NCI-H526 treated with DMSO at 0.1 percent for 48 hours (cell line): ENCODE measurements around the gene LIN7C.
A peak's percentile ranks its signal among the peaks of the same experiment; 100 is the strongest.

Experiments used
- DNase-seq: peaks from one replicate; lab custom pipeline; 2025; lab: John Stamatoyannopoulos, UW

The LIN7C gene

DNA sequence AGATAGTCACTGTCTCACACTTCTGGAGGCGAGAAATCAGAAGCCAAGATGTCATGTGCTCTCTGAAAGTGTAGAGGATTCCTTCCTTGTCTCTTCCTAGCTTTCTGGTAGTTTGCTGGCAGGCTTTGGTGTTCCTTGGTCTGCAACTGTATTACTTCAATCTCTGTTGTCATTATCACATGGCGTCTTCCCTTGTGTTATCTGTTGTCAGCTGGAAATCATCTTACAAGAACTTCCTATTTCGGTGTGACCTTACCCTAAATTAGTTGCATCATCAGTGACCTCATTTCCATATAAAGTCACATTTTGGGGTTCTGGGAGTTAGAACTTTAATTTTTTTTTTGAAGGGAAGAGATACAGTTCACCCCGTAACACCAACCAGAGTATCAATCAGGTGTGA, 3.3 kb upstream of the LIN7C start:
- DNase-seq, result no peak

- no peak for DNase-seq
Measured at GRCh38 chr11:27507557-27508322, 1.2 kb upstream of the LIN7C start.

DNA sequence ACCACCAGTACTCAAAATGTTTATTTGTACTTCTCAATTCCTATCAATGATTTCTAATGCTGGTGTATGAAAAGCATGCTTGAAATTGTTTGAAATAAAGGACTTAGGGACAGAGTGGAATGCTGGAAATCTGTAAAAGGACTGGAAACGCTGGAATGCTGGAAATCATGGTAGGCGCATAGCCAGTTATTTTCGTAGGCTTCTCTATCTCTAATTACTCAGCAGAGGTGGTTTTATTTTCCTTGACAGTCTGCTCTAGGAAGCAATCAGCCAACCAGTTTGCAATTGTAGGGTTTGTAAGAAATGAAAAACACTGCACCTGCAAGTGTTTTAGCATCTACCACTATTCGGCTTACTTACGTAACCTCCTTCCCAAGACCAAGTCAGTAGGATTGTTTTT, 788 bp downstream of the LIN7C start:
- no peak for DNase-seq

- DNase-seq, result no peak
Measured at GRCh38 chr11:27504205-27504604, 2.4 kb downstream of the LIN7C start.

DNA sequence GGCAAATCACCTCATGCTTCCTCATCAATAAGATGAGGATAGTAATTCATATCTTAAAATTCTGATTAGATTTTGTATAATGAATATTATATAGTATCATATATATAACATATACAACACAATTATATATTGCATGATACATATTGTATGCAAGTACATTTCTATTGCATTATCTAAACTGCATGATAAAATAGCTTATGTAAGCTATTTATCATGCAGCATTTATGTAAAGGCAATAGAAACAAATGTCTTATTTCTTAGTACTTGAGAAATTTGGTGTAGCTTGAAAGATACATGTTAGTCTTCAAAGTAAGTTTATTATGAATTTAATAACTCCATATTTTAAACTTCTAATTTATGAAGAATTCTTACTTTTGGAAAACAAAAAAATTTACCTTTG, 5.5 kb downstream of the LIN7C start:
- no peak for DNase-seq

- DNase-seq, result no peak
Measured at GRCh38 chr11:27497911-27498310, 8.7 kb downstream of the LIN7C start.

DNA sequence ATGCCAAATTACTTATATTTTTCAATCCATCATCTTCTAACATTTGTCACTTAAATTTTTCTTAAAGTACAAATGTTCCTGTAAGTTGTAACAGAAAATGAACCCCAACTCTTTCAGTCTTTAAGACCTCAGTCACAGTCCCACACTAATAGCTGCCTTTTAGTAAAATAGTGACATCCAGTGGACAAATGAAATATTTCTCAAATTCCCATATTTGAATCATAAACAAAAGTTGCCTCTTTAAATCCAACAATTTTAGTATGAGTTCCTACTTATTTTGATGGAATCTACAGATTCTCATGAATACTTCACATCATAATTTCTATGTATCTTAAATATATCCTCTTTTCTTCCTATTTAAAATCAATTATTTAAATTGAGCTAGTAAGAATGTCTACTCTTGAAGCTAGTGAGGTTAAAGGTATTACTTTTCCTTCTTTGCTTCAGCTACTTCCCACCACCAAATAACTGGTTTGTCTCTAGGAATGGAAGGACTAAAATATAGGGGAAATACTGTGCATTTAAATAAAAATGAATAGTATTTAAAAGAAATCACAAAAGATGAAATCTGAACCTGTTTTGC, 9.2 kb downstream of the LIN7C start:
- peak; percentile 29 for DNase-seq

- no peak for DNase-seq
Measured at GRCh38 chr11:27496461-27496860, 10.1 kb downstream of the LIN7C start.

GRCh38 chr11:27495710-27496300, 10.8 kb downstream of the LIN7C start:
- DNase-seq, result no peak

GRCh38 chr11:27489092-27489491, 17.5 kb downstream of the LIN7C start:
- no peak for DNase-seq

GRCh38 chr11:27487706-27488105, 18.9 kb downstream of the LIN7C start:
- no peak for DNase-seq

DNA sequence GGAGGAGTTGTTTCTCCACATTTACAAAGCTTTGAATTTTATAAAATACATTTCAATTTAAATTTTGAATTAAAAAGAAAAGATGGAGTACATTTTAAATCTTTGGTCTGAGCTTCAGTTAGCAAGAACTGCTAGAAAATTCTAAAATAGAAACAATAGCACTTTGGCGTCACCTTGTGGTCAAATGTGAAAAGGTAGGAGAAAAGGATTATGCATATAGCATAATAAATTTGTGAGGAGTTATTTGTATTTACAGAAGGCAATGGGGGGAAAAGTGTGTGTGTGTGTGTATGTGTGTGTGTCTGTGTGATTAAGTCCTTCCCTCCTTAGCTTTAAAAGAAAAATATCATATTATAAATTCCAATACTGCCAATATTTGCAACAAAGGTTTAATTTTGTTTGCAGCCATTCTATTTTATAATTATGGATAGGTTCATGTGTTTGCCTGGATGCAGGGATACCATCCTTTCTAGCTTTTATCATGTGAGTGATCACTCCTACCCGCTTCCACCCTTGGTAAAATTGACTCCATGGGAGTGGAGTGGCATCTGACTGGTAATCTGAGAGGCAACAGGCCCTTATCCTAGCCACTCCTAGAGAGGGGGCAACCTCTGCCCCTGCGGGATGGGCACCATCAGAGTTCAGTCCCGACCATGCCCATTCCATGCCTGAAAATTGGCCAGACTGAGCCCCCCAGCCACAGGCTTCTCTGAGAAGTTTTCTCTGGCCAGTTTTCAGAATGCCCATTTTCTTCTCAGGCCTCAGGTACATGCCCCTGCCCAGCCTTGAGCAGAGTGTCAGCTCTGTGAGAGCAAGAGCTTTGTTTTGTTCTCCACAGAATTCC, 20.4 kb downstream of the LIN7C start:
- DNase-seq, result peak; percentile 67

- DNase-seq, result no peak
Measured at GRCh38 chr11:27482793-27483192, 23.8 kb downstream of the LIN7C start.

GRCh38 chr11:27481992-27482391, 24.6 kb downstream of the LIN7C start:
- no peak for DNase-seq

DNA sequence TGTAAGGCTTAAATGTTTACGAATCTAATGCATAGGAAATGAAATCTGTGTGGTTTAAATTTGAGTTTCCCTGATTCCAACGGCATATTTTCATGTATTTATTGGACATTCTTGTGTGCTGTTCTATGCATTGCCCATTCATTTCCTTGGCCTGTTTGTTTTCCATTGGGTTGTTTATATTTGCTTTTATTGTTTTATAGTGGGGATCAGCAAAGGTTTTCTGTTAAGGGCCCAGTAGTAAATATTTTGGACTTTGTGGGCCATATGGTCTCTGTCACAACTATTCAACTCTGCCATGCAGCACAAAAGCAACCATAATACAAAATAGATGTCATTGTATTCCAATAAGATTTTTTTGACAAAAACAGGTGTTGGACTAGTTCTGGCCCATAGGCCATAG, 28.7 kb downstream of the LIN7C start:
- DNase-seq, result no peak

- DNase-seq, result no peak
Measured at GRCh38 chr11:27477243-27477642, 29.3 kb downstream of the LIN7C start.

GRCh38 chr11:27475622-27476021, 30.9 kb downstream of the LIN7C start:
- no peak for DNase-seq

DNA sequence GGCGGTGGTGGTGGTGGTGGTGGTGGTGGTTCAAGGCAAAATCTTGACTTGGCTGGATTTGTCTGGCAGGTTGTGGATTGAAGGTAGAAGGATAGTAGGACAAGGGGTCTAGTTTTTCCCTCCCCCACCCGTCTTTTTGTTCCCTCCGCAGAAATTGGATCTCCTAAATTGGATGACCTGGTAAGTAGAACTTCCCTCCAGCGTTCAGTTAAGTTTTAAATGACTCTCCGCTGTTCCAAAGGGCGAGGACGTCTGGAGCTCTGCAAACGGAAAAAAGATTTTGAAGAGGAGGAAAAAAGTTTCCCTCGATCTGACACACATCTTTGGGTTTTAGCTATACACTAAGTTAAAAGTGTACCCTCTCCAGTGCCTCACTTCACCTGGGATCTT, 33.6 kb downstream of the LIN7C start:
- no peak for DNase-seq

GRCh38 chr11:27472398-27473016, 34.1 kb downstream of the LIN7C start, which contains the start of gene LGR4:
LGR4 (minus strand) TSS chr11:27472790; CDS start chr11:27472302, 488 bp downstream.
- DNase-seq, result peak; percentile 99

DNA sequence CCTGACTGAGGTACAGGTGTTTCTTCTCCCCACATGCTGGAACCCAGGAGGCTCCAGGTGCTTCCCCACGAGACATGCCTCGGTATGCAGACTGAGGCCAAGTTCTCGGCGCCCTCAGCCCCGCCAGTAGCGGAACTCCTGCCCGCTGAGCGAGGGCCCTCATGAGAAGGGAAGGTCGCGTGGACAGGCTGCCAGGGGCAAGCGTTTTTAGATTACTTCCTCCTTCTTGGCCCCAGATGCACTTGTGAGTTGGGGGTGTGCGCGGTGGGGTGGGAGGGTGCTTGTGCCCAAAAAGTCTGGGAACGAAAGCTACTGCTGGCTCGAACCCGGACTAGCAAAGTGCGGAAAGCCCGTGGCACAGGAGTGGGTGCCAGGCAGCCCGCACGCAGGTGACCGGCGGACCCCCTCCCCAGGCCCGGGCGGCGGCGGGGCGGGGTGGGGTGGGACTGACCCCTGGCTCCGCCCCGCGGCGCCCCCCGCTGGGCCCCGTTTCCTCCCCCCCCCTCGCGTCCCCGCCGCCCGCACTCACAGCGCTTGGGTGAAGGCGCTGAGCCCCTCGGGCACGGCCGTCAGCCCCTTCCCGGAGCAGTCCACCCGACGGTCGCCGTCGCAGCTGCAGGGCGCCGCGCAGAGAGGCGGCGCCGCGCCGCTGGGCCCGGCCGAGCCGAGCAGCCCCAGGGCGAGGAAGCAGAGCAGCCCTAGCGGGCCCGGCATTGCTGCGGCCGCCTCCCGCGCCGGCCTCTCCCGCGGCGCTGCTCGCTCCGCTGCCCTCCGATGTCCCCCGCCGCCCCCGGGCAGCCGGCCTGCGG, 34.8 kb downstream of the LIN7C start:
- DNase-seq, result peak; percentile 51
